GM18867 (cell line): Measurements from ENCODE around the gene CORO2A.
"Not testable (repeated sequence)": the region's sequence is repeated elsewhere in the genome, so short reads cannot be mapped to it uniquely, and the experiment has no call there.

Experiments used
- ATAC-seq: cut with Tn5 transposase; IDR thresholded peaks from one replicate; pipeline ENCODE4 v1.9.1; 2021; ENCODE audit warnings: mild to moderate bottlenecking, moderate library complexity; ENCODE audit not compliant: unreplicated experiment

Gene CORO2A

DNA sequence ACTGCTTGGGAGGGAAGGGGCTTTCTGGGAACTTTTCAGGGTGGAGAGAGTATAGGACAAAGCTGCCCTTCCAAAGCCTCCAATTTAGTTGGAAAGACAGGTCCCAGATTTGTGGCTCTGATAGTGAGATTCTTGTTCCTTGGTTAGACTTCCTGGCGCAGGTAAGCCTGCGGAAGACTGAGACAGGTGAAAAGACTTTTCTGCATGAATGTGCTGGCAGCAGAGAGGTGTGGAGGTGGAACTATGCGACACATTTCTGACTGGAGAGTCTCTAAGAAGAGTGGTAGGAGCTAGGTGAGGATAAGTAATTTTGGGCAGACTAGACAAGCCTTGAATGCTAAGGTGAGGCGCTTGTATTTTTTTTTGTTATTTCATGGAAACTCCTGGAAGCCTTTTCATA lies 106.0 kb downstream of the CORO2A start:
- no peak for ATAC-seq

DNA sequence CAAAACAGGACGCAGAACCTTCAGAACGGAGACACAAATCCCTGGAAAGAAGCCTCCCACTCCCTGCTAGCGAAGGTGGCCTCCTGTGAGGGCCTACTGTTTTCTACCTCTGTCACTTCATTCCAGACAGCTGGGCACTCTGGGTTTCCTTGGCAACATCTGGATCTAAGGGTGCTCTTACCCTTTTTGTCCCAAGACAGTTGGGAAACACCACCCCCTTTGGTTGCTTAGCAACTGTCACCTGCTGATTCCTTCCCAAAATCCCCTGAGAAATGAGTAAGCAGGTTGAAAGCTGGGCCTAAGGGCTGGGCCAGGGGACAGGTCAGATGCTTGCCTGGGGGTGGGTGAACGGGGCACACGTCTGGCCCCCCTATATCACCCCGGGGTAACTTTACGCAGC lies 106.5 kb downstream of the CORO2A start:
- no peak for ATAC-seq

DNA sequence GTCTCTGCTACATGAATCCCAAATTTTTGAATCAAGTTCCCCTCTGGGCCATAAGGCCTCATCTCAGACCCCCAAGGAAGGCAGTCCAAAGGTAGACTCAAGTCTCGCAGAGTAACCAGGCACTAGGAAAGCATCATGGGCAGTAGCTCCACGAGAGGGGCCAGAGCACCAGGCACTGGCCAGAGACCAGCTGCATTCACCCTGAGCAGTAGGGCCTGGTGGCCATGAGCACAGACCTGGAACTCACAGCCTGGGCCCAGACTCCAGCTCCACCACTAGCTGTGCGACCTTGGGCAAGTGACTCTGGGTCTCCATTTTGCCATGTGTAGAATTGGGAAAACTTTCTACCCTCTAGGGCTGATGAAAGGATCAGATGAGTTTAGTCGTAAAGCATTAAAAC lies 107.4 kb downstream of the CORO2A start:
- ATAC-seq: no peak

DNA sequence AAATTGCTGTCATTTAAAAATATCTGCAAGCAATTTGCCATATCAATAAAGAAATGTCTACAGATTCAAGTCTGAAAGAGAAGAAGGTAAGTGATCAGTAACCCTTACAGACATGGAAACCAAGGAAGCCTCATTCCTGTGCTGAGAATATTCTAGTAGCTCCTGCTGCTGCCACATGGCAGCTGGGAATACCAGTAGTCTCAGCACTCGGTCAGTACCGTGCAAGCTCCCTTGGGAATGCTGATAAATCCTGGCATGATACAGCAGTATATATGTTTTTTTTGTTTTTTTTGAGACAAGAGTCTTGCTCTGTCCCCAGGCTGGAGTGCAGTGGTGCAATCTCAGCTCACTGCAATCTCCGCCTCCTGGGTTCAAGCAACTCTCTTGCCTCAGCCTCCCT lies 108.0 kb downstream of the CORO2A start:
- ATAC-seq: no peak

DNA sequence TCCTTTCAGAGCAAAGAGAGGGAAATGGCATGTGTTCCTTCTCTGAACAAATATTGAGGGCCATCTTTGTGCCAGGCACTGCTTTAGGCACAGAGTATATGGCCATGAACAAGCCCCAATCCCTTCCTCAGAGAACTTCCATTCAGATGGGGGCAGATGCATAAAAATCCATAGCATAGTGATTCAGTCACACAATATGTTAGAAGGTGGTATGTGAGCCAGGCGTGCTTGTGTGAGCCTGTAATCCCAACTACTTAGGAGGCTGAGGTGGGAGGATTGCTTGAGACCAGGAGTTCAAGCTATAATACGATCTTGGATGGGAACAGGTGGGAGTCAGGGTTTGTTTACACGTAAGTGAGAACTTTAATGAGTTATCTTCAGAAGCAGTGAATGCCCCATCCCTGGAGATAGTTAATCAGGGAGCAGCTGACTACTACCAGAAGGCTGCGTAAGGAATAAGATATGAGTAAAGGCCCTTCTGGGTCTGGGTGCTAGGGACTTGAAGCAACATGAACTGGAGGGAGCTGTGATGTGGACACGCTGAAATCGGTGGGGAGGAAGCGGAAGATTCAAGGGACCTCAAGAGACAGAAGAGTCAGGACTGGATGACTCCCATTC lies 108.8 kb downstream of the CORO2A start:
- no peak for ATAC-seq

DNA sequence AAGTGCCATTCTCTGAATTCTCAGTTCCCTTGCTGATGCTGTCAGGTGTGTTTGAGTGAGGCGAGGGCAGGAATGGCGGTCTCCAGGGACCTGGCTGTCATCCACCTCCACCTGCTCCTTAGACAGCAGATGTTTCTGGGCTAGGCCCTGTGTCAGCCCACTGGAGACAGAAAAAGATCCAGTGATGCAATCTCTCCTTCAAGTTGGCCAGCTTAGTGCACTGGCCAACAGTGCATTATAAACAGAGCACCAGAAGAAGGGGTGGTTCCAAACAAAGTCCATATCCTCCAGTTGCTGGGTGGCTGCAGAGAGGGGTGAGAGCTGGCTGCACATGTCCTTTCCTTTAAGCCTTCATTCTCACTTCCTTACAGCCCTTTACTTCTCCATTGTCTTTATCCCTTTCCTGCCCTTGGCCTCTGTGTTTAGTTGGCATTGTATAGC lies 109.4 kb downstream of the CORO2A start:
- no peak for ATAC-seq

DNA sequence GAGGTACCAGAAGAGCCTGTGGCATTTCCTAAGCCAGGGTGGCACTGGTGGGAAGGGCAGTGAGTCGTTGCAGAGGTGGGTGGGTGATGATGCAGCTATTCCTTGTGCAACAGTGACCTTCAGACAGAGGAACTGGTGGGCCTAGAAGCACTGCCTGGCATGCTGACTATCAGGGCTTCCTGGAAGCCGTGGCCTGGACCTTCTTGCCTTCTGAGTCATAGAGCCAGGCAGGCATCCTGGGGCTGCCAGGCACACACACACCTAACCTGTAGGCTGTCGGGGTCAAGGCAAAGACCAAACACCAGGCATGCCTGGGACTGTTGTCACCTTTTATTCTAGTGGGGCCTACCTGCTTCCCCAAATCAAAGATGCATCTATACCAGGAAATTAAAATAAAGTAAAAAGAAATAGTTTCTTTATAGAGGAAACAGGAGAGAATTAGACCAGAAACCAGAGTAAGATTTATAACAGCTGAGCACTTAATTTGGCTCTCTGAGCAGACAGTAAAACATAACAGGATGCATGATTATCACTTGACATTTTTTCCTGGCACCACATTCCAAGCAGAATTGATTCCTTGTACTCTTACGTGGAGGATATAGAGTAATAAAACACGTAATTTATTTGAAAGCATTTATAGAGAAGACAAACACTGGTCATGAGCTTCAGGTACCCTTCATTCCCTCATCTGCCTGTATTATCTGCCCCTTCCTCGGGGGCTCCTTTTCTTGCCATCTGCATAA lies 110.8 kb downstream of the CORO2A start:
- ATAC-seq: no peak

DNA sequence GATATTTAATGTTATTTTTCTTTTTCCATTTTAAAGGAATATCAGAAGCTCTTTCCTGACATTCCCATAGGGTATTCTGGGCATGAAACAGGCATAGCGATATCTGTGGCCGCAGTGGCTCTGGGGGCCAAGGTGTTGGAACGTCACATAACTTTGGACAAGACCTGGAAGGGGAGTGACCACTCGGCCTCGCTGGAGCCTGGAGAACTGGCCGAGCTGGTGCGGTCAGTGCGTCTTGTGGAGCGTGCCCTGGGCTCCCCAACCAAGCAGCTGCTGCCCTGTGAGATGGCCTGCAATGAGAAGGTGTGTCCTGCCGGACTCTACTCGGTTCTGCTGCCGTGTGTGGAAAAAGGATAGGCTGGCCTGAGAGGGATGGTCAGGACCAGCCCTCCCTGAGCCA lies 111.7 kb downstream of the CORO2A start:
- ATAC-seq: no peak

DNA sequence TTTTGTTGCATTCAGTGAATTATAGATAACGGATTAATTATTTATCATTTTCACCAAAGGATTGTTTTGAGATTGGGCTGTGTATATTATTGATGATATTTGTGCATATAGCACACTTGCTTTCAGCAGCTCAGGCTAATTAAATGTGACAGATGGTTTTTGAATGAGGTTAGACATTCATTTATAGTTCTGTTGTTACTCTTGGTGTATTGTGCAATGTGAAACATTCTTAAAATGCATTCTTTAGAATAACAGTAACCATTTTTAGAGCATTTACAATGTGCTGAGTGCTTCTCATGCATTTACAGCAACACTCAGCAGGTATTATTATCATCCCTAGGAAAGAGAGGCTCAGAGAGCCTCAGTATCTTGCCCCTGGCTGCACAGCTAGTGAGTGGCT lies 112.1 kb downstream of the CORO2A start:
- ATAC-seq: no peak

DNA sequence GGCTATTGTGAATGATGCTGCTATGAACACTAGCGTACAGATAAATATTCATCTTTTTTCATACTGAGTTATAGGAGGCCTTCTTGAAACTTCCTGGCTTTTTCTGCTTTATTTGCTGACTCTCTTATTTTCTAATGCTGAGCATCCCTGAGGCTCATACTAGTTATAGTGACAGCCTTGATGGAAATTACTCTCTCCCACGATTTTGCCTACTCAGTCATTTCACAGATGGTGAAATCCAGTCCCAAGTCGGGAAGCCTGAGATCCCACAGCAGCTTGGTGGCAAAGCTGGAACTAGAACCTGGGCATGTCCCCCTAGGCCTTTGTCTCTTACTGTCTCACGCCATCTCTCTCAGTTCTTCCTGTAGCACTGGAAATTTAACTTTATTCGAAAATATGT lies 113.5 kb downstream of the CORO2A start:
- ATAC-seq: no peak

DNA sequence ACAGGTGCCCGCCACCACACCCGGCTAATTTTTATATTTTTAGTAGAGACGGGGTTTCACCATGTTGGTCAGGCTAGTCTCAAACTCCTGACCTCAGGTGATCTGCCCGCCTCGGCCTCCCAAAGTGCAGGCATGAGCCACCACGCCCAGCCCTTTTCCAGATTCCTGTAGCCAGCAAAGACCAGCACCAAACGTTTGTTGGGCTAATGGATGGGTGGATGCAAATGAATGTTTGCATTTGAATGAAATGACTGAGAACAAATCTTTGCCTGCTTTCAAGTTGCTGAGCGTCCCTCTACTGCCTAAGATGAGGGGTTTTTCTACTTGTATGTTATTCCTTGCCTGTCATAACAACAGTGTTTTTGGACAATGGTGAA lies 115.9 kb downstream of the CORO2A start:
- ATAC-seq: not testable (repeated sequence)

DNA sequence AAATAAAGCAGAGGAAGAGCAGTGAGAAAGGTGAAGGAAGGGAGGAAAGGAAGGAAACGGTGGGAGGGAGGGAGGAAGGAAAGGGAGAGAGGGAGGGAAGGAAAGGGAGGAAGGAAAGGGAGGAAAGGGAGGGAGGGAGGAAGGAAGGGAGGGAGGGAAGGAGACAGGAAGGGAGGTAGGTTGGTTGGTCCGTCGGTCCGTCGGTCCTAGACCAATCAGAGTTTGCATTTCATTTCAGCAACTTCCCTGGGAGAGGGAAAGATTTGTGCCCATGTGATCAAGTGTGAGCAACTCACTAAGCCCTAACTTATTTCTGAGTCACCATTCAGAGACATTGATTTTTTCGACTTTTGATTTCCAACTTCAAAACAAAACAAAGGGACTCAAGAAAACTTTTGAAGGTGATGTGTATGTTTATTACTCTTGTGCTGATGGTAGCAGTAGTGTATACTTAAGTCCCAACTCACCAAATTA lies 117.1 kb downstream of the CORO2A start:
- ATAC-seq: no peak

DNA sequence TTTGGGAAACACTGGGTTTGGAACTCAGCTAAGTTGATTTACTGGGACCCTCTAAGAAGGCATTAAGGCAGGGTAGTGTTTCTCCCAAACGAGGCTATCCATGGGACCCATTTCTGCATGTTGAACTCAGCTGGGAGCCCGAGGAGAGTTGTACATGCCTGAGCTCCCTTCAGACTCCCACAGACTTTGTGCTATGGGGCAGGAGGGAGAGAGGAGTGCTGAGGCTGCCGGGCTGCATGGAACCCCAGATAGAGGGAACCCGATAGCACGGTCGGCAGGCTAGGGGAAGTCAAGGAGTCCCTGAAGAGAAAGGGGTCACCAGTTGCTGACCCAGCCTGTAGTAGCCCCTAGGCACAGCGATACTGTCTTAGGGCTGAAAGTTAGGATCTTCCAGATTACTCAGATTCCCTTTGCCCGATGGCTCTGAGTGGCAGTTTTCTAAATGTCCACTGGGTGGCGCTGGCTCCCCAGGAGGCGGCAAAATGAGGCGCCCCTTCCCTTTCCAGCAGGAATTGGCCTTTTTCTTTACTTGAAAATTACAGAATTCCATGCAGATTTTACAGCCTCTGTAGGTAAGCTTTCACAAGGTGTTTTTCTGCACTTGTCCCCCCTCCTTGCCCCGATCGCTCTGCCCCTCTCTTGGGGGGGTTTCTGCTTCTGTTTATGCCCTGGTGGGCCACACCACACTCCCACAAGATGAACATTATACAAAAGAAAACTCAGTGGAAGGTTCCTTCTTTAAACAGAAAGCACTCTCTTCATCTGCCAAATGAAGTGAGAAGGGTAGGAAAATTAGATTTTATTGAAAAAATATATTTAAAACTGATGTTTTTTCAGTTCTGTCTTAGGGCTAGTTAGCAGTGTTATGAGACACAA lies 118.1 kb downstream of the CORO2A start:
- no peak for ATAC-seq

DNA sequence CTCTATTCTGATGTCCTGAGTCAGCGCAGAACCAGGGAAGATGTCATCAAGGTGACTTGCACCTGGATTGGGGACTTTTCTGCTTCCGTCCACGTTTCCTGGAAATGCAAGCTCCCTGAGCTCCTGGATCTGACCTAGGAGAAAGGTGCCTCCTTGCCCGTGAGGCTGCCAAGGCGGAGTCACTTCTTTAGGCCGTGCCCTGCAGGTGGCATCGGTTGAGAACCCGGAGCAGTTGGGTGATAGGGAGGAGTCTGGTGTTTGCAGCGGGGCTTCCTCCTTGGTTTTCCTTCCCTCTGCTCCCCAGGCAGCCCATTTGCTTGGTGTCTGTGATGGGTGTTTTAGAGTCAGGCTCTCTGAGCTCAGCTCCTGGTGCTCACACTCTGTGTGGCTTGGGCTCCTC lies 120.7 kb downstream of the CORO2A start:
- ATAC-seq: no peak
